Measurements from ENCODE around the gene SLC30A1. TPM values are rescaled to one million over a fixed set of nuclear protein-coding genes. Genes with fewer than 3 reads are reported as not detected.

The SLC30A1 gene
- total RNA-seq, 1 donor from 2014 or later: 9.1 TPM

DNA sequence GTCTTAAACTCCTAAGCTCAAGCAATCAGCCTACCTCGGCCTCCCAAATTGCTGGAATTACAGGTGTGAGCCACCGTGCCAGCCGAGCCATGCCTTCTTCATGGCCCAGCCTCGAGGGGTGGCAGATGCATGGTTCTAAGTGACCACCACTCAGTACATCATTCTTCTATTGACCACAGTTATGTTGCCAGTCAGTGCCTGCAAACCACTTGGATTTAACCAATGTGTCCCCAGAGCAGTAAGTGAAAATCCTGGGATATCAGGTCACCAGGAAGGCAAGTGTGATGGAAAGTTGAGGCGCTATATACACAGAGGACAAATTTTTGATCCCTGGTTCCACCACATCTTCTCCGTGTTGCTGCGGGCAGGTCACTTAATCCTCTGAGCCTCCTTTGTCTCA is 50.0 kb downstream of the SLC30A1 start:
- Mint-ChIP-seq H3K9me3 (no peaks in the 10 kb centered on the region), H3K4me1 (peaks cover 5% of the 10 kb centered on the region), H3K27me3 (ENCODE audit: low read depth) (peaks cover 12% of the 10 kb centered on the region), H3K36me3 (ENCODE audit: low read depth) (no peaks in the 10 kb centered on the region), H3K4me3 (no peak overlapping the region), H3K27ac (ENCODE audit: unreplicated experiment) (no peak overlapping the region)
- no peak for TF ChIP-seq CTCF (conservative IDR thresholded peaks at IDR 0.05)
- DNase-seq (ENCODE audit: low read depth, low spot score): no peak

DNA sequence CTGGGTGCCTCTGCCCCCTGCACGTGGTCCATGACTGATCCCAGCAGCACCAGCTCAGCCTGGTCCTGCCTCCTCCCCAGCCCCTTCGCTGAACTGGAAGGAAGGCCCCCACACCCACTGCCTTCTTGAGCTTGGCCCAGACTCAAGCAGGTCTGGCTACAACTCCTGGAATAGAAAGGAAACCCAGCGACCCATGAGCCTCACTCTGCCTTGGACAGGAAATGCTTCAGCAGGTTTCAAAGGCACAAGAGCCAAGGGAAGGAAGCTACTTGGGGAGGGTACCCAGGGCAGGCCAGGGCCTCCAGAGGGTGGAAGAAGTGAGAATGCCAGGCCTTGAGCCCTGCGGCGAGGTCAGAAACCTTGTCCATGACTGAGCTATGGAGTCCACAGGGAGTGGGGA is 51.1 kb downstream of the SLC30A1 start:
- Mint-ChIP-seq H3K4me1 (peaks cover 5% of the 10 kb centered on the region), H3K36me3 (ENCODE audit: low read depth) (no peaks in the 10 kb centered on the region), H3K27ac (ENCODE audit: unreplicated experiment) (no peak overlapping the region), H3K27me3 (ENCODE audit: low read depth) (peaks cover 19% of the 10 kb centered on the region), H3K9me3 (no peaks in the 10 kb centered on the region), H3K4me3 (no peak overlapping the region)
- no peak for TF ChIP-seq CTCF (conservative IDR thresholded peaks at IDR 0.05)
- no peak for DNase-seq (ENCODE audit: low read depth, low spot score)

GRCh38 chr1:211527006-211527405 is 52.0 kb downstream of the SLC30A1 start:
- no peaks in the 10 kb centered on the region for H3K36me3 Mint-ChIP-seq (ENCODE audit: low read depth)

DNA sequence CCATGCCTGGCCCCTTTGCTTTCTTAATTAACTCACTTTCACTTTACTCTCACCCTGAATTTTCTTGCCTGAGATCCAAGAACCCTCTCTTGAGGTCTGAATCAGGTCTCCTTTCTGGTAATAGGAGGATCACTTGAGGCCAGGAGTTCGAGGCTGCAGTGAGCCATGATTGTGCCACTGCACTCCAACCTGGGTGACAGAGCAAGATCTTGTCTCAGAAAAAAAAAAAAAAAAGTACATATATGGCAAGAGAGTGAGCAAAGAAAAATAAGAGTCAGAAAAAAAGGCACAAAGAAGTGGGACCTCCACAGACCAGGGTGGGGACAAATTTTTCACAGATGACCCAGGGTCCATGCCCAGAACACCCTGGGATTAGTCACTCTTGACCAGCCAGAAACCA is 52.9 kb downstream of the SLC30A1 start:
- no peak for DNase-seq (ENCODE audit: low read depth, low spot score)
- no peaks in the 10 kb centered on the region for H3K9me3 Mint-ChIP-seq
- no peak overlapping the region for H3K4me3 Mint-ChIP-seq
- no peak for TF ChIP-seq CTCF (conservative IDR thresholded peaks at IDR 0.05)
- H3K36me3 Mint-ChIP-seq (ENCODE audit: low read depth): no peaks in the 10 kb centered on the region
- H3K27me3 Mint-ChIP-seq (ENCODE audit: low read depth): peaks cover 31% of the 10 kb centered on the region
- no peak overlapping the region for H3K27ac Mint-ChIP-seq (ENCODE audit: unreplicated experiment)
- peaks cover 5% of the 10 kb centered on the region for H3K4me1 Mint-ChIP-seq

More at GRCh38 chr1:211527006-211527405, 52.0 kb downstream of the SLC30A1 start:
- TF ChIP-seq CTCF (conservative IDR thresholded peaks at IDR 0.05): no peak
- no peak overlapping the region for H3K27ac Mint-ChIP-seq (ENCODE audit: unreplicated experiment)
- no peak overlapping the region for H3K4me3 Mint-ChIP-seq
- H3K9me3 Mint-ChIP-seq: no peaks in the 10 kb centered on the region
- H3K27me3 Mint-ChIP-seq (ENCODE audit: low read depth): peaks cover 25% of the 10 kb centered on the region
- no peak for DNase-seq (ENCODE audit: low read depth, low spot score)
- peaks cover 5% of the 10 kb centered on the region for H3K4me1 Mint-ChIP-seq

- peaks cover 38% of the 10 kb centered on the region for H3K27me3 Mint-ChIP-seq (ENCODE audit: low read depth)
- no peak overlapping the region for H3K27ac Mint-ChIP-seq (ENCODE audit: unreplicated experiment)
- H3K4me1 Mint-ChIP-seq: peaks cover 9% of the 10 kb centered on the region
- H3K9me3 Mint-ChIP-seq: no peaks in the 10 kb centered on the region
- no peak for TF ChIP-seq CTCF (conservative IDR thresholded peaks at IDR 0.05)
- no peak overlapping the region for H3K4me3 Mint-ChIP-seq
- DNase-seq (ENCODE audit: low read depth, low spot score): no peak
- no peaks in the 10 kb centered on the region for H3K36me3 Mint-ChIP-seq (ENCODE audit: low read depth)
Observed at GRCh38 chr1:211525101-211525676, 53.8 kb downstream of the SLC30A1 start.

Measured in neural crest cell (in vitro differentiated cells).